NCI-H2196 treated with DMSO at 0.1 percent for 48 hours (cell line): ENCODE results near the gene TIMM29.
"Not testable (repeated sequence)": the region's sequence is repeated elsewhere in the genome, so short reads cannot be mapped to it uniquely, and the experiment has no call there.

Experiments
- DNase-seq: peaks from one replicate; lab custom pipeline; 2025; ENCODE audit not compliant: unreplicated experiment; lab: John Stamatoyannopoulos, UW

The TIMM29 gene

GRCh38 chr19:10936661-10937084 lies 8.1 kb downstream of the TIMM29 start:
- peak; percentile 83 for DNase-seq

- DNase-seq = not testable (repeated sequence)
These were observed 13.0 kb downstream of the TIMM29 start for GRCh38 chr19:10941649-10942048.

- DNase-seq = not testable (repeated sequence)
These were observed 14.8 kb downstream of the TIMM29 start for GRCh38 chr19:10943412-10943811.

GRCh38 chr19:10945264-10945663 lies 16.7 kb downstream of the TIMM29 start:
- DNase-seq = no peak

GRCh38 chr19:10946958-10947657 lies 18.5 kb downstream of the TIMM29 start:
- no peak for DNase-seq

GRCh38 chr19:10952809-10953208 lies 24.2 kb downstream of the TIMM29 start:
- DNase-seq = no peak

- DNase-seq = not testable (repeated sequence)
These were observed 30.8 kb downstream of the TIMM29 start for GRCh38 chr19:10959277-10959968.

- peak; percentile 96 for DNase-seq
These were observed 31.9 kb downstream of the TIMM29 start, which contains the start of gene SMARCA4 for GRCh38 chr19:10960314-10961072. TSS of gene SMARCA4 (plus strand) at chr19:10961030. CDS start at chr19:10984152, 23,122 bp downstream.

GRCh38 chr19:10961073-10961860 lies 32.7 kb downstream of the TIMM29 start:
- DNase-seq = no peak

- no peak for DNase-seq
These were observed 34.3 kb downstream of the TIMM29 start for GRCh38 chr19:10962863-10963262.

GRCh38 chr19:10963865-10964264 lies 35.3 kb downstream of the TIMM29 start:
- no peak for DNase-seq

GRCh38 chr19:10964903-10965302 lies 36.3 kb downstream of the TIMM29 start:
- DNase-seq = no peak

GRCh38 chr19:10965398-10965797 lies 36.8 kb downstream of the TIMM29 start:
- no peak for DNase-seq

- no peak for DNase-seq
These were observed 38.2 kb downstream of the TIMM29 start for GRCh38 chr19:10966809-10967208.

GRCh38 chr19:10968527-10969135 lies 40.0 kb downstream of the TIMM29 start:
- no peak for DNase-seq

GRCh38 chr19:10971107-10971726 lies 42.6 kb downstream of the TIMM29 start:
- DNase-seq = no peak

- no peak for DNase-seq
These were observed 46.9 kb downstream of the TIMM29 start for GRCh38 chr19:10975374-10976130.

- DNase-seq = no peak
These were observed 47.7 kb downstream of the TIMM29 start for GRCh38 chr19:10976131-10976892.

- DNase-seq = no peak
These were observed 49.1 kb downstream of the TIMM29 start for GRCh38 chr19:10977742-10978092.
